HG03432 (cell line): ENCODE data around the gene TRDMT1.
"Not testable (repeated sequence)": the region's sequence is repeated elsewhere in the genome, so short reads cannot be mapped to it uniquely, and the experiment has no call there.

Experiments
- ATAC-seq: cut with Tn5 transposase; IDR thresholded peaks from one replicate; pipeline ENCODE4 v1.9.1; 2021; ENCODE audit warnings: mild to moderate bottlenecking, moderate library complexity; ENCODE audit not compliant: unreplicated experiment

The TRDMT1 gene

DNA sequence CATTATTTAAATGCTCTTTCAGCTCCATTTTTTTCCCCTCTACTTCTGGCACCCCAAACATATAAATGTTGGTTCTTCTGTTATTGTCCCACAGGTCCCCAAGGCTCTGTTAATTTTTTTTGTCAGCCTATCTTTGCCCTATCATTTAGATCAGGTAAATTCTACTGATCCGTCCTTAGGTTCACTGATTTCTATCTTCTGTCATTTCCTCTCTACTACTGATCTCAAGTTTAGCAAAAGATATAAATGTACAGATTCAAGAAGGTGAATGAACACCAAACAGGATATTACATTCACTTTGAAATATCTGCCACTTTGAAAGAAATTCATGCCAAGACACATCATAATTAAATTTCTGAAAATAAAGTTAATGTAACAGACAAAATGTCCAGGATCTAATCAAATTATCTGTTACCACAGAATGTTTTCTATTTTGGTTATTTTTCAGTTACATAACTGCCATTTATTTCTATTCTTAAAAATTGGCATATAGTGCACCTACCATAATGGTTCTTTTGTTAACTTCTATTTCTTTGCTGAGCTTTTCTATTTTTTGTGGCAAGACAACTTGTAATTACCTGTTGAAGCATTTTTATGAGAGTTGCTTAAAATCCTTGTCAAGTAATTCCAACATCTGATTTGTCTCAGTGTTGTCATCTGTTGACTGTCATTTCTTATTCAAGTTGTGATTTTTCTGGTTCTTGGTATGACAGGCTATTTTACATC, 59.8 kb downstream of the TRDMT1 start:
- ATAC-seq = no peak

DNA sequence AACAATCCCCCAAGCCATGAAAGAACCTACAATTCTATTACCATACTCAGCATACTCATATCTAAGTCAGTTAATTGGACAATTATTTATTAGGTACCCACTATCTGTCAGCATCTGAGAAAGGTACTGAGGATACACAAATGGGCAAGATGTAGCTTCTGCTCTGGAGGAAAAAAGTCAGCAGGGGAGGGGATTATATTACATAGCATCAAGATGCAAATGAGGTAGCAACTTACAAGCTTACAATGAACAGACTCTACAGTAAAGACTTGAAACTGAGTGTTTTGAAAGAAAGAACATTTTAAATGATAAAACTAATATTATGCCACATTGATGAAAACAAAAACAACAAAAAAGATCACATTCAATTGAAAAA, 61.1 kb downstream of the TRDMT1 start:
- ATAC-seq = no peak

GRCh38 chr10:17138460-17139042, 62.9 kb downstream of the TRDMT1 start:
- ATAC-seq = no peak

DNA sequence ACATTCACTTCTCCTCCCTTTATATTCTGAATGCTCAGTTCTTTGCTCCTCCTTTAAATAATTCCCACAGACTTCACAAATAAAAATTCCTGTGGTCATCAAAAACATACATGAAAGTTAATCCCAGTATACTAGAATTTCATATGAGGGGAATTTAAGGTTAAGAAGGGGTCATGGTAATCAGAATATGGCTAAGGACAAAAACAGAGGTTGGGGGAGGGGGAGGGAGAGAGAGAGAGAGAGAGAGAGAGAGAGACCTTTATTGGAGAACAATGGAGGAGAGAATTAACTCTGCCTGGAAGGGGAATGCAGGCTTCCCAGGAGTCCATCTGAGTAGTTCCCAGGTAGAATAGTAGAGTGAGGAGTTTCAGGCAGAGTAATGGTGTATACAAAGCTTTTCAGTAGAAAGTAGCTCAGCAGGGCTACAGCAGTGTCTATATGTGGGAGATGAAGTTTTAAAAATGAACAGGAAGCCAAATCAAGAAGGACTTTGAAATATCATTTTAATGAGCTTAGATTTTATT, 66.7 kb downstream of the TRDMT1 start:
- no peak for ATAC-seq

- ATAC-seq = no peak
Measured at GRCh38 chr10:17134282-17134681, 67.2 kb downstream of the TRDMT1 start.

- no peak for ATAC-seq
Measured at GRCh38 chr10:17129741-17130140, 71.7 kb downstream of the TRDMT1 start, which contains the start of gene CUBN. Gene CUBN (minus strand): TSS chr10:17129811. CDS start chr10:17129765, 46 bp downstream.

DNA sequence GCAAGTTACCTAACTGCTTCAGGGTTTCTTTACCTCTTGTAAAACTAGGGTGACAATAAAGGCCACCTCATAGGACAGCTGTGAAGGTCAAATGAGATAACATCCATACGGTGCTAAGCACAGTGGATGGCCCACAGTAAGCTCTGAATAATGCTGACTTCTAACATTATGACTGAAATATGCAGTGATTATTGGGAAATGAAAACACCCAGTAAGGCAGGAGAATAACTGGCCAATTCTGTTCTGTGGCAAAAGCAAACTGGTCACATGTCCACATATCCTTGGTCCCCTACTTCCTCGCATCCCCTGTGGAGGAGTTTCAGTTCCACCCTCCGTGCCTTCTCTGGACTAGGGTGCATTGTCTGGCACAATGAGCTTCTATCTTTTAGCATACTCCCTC, 73.2 kb downstream of the TRDMT1 start:
- ATAC-seq = no peak

GRCh38 chr10:17126327-17126726, 75.1 kb downstream of the TRDMT1 start:
- ATAC-seq = no peak

DNA sequence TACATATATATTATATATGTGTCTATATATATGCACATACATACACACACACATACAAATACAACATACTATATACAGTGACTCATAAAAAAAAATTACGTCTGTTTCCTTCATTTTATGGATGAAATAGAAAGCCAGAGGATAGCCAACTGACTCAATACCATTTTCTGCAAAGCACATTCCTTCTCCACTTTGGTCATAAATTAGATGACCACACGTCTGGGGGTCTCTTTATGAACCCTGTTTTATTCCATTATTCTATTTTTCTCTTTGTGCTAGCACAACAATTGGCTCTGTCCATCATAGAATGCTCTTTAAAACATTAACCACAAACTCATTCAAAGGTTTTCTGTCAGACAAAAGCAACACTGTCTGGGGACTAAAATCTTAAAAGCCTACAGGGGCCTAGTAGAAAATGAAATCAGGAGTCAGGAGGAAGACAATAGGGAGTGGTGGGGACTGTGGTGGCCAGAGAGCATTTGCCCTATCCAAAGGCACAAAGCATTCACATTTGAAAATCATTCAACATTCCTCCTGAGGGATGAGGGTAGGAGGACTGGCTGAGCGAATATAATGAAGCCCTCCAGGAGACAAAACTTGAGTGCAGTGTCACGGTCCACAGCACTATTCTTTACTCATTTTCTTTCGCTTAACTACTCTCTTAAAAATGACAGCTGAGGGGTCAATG, 76.1 kb downstream of the TRDMT1 start:
- no peak for ATAC-seq

GRCh38 chr10:17123961-17124360, 77.5 kb downstream of the TRDMT1 start:
- no peak for ATAC-seq

- no peak for ATAC-seq
Measured at GRCh38 chr10:17122726-17123661, 78.5 kb downstream of the TRDMT1 start.

- no peak for ATAC-seq
Measured at GRCh38 chr10:17122052-17122451, 79.4 kb downstream of the TRDMT1 start.

DNA sequence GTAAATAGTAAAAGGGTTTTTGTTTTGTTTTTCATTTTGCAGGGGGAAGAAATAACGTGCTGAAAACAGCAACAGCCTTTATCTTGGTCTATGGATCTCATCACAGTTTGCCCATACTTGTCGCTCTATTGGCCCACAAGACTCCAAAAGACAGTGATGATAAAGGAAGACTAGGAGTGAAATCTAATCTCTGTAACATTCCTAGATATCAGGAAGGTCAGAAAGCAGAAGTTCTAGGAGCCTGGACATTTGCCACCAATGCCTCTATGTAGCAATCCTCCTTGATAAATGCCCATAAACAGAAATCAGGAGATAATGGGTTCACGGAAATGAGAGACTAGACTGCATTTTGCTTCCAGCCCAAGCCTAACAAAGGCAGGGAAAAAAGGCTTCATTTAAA, 80.8 kb downstream of the TRDMT1 start:
- no peak for ATAC-seq

DNA sequence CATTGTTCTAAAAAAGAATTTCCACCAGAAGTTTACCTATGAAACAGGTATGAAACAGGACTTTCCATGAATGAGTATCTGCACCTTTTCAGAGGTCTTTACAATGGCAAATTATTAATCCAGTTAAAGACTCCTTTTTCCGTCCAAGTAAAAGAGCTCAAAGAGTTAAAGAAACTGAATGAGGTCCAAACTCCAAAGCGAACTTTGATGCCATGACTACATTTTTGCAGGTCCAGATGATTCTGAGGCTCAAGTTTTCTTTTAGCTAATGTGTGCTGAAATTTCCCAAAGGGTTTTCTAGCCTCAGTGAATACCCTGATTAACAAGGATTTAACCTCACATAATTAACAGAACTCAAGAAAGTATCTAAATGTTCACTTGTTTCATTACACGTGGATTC, 81.6 kb downstream of the TRDMT1 start:
- no peak for ATAC-seq

DNA sequence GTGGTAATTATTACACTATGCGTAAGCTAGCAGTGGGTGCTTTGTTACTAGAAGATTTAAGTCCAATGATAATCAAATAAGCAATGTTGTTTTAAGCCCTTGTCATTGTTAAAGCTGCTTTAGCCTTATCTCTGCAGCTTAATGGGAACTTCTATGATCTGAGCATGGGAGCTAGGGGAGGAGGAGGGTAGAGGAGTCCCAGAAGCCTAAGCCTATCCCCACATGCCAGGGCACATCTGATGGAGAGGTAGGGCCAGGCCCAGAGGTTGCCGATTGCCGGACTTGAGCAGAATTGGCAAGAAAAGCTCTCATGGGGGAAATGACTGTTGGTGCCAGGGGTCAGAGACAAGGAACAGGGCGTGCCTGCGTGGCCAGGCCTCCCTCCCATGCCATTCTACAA, 85.3 kb downstream of the TRDMT1 start:
- no peak for ATAC-seq

DNA sequence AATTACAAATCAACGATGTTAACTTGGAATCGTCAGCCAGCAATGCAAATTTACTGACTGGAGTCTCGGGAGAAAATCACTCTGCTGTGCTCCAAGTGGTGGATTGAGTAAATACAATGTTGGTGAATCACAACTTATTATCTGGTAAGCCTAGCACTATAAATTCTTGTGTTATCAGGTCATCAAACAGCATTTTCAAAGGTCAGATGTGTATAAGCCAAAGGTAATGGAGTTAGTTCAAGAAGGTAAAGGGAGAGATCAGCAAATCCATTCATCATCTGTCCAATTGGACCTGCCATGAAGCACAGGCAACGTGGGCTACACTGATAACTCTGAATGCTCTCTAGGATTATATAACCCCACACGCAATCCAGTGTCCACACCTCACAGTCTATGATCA, 85.8 kb downstream of the TRDMT1 start:
- ATAC-seq = no peak

- not testable (repeated sequence) for ATAC-seq
Measured at GRCh38 chr10:17114878-17115444, 86.5 kb downstream of the TRDMT1 start.

DNA sequence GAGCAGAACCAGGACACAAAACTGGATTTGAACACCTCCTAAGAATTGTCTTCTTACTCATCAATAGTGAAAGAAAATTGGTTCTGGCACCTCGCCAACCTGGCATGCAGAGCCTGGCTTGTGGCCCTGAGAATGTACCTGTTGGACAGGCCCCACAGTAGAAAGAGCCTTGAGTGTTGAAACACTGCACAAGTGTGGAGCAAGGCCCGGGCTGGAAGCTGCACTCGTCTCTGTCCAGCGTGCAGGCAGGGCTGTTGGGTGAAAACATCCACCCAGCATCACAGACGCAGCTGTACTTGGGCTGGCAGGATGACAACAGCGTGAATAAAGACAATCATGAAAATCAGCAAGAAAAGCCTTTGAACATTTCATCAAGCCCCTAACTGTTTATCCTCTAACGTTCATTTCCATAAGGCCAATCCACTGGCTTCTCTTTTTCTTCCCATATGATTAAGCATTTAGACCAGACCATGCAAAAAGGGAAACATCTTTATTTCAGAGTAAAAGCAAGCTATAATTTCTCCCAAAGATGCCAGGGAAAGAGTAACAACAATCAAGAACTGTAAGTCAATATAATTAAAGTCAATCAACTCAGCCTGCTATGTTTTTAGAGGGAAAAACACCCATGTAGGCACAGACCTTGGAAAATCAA, 87.5 kb downstream of the TRDMT1 start:
- no peak for ATAC-seq

DNA sequence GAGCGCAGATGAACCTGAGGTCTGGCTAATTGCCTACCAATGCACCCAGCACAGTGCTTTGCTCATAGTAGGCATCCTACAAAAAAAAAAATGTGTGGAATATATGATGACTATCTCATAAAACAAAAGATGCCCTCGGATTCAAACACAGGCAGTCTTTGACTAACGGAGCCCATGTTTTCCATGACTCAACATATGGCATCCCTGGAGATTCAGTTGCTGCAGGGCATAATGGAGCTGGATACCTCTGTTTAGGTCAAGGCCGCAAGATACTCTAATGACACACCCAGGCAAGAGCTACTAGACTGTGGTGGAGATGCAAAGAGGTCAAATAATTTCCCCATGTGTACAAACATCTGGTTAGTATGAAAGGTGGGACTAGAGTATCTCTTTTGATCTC, 88.1 kb downstream of the TRDMT1 start:
- no peak for ATAC-seq

DNA sequence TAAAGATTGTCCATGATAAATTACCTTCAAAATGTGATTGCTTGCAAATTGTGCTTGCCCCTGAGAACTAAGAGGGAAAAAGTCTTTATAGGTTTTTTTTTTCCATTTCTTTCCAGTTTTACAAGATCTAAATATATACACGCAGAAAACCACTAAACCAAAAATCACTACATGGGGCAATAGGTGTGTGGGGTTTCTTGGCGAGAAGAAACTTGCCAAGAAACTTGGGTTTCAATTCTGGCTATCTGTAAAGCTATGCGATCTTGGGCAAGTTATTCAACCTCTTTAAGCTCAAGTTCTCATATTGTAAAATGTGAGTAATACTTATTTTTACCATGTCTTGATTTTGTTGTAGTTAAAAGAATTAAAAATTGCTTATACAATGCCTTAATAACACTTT, 88.9 kb downstream of the TRDMT1 start:
- ATAC-seq = no peak
